Kidney capillary endothelial cell (primary cell): ENCODE data around the gene DEFB127.
"Not testable (repeated sequence)": the region's sequence is repeated elsewhere in the genome, so short reads cannot be mapped to it uniquely, and the experiment has no call there.

Experiments used
- DNase-seq: peaks from one replicate; pipeline ENCODE4 v3.0.0-alpha.2; 2018; ENCODE audit warnings: low spot score

The DEFB127 gene

GRCh38 chr20:157154-157553 is at the start of gene DEFB127:
Gene DEFB127, plus strand, starts transcription at chr20:157454. Its CDS starts 91 bp downstream, at chr20:157545.
- no peak for DNase-seq

GRCh38 chr20:112396-112795 is 44.9 kb upstream of the DEFB127 start:
- no peak for DNase-seq

GRCh38 chr20:117518-117917 is 39.7 kb upstream of the DEFB127 start:
- DNase-seq = no peak

- DNase-seq = not testable (repeated sequence)
Observed at GRCh38 chr20:129786-130323, 27.4 kb upstream of the DEFB127 start.

GRCh38 chr20:137668-138490 is 19.4 kb upstream of the DEFB127 start:
- DNase-seq = no peak

- no peak for DNase-seq
Observed at GRCh38 chr20:142290-142689, 15.0 kb upstream of the DEFB127 start, which contains the start of gene DEFB126. Gene DEFB126, plus strand, starts transcription at chr20:142590. Its CDS starts 39 bp downstream, at chr20:142629.

GRCh38 chr20:145877-146276 is 11.4 kb upstream of the DEFB127 start:
- no peak for DNase-seq

GRCh38 chr20:152131-152530 is 5.1 kb upstream of the DEFB127 start:
- DNase-seq = no peak

- DNase-seq = no peak
Observed at GRCh38 chr20:164618-165017, 7.4 kb downstream of the DEFB127 start.

- DNase-seq = no peak
Observed at GRCh38 chr20:168876-169275, 11.6 kb downstream of the DEFB127 start.

GRCh38 chr20:184288-184687 is 27.0 kb downstream of the DEFB127 start:
- no peak for DNase-seq

GRCh38 chr20:187733-188132 is 30.5 kb downstream of the DEFB127 start:
- DNase-seq = no peak

GRCh38 chr20:189611-190010 is 32.4 kb downstream of the DEFB127 start, which contains the start of gene DEFB128:
Gene DEFB128, minus strand, starts transcription at chr20:189711. Its CDS starts 88 bp downstream, at chr20:189623.
- no peak for DNase-seq

- no peak for DNase-seq
Observed at GRCh38 chr20:198225-198624, 41.0 kb downstream of the DEFB127 start.

- no peak for DNase-seq
Observed at GRCh38 chr20:199996-200395, 42.7 kb downstream of the DEFB127 start.

- not testable (repeated sequence) for DNase-seq
Observed at GRCh38 chr20:203630-204029, 46.4 kb downstream of the DEFB127 start.
